Measurements from ENCODE around the gene NT5DC1.

DNA sequence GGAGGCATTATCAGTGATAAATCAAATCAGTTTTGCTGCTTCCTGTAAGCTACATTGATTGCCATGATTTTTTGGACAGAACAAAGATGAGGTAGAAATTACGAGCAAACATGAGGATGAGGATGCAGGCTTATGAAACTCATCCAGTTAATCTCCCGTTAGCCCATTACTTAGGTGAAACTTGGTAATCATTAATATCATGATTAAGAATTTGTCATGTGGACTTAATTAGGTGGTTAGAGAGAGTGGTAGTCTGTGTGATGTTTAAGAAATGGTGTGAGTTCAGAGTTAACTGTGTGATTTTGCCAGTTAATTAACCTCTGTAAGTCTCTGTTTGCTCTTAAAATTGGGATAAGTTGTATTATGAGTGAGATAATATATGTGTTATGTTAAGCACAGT, 91.2 kb downstream of the NT5DC1 start:
- TF ChIP-seq POLR2A (IDR thresholded peaks at IDR 0.05): no peak
- TF ChIP-seq, protein P1, sequence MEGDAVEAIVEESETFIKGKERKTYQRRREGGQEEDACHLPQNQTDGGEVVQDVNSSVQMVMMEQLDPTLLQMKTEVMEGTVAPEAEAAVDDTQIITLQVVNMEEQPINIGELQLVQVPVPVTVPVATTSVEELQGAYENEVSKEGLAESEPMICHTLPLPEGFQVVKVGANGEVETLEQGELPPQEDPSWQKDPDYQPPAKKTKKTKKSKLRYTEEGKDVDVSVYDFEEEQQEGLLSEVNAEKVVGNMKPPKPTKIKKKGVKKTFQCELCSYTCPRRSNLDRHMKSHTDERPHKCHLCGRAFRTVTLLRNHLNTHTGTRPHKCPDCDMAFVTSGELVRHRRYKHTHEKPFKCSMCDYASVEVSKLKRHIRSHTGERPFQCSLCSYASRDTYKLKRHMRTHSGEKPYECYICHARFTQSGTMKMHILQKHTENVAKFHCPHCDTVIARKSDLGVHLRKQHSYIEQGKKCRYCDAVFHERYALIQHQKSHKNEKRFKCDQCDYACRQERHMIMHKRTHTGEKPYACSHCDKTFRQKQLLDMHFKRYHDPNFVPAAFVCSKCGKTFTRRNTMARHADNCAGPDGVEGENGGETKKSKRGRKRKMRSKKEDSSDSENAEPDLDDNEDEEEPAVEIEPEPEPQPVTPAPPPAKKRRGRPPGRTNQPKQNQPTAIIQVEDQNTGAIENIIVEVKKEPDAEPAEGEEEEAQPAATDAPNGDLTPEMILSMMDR (IDR thresholded peaks at IDR 0.05): no peak

Data from adrenal gland (tissue), 5 donors.